Embryonic facial prominence (tissue), 1 donor: Measurements from ENCODE around the gene GATD1.

ENCODE experiments used
- DNase-seq: peaks from one replicate; pipeline ENCODE4 v3.0.0-alpha.2; 2016; ENCODE audit errors: extremely low spot score

The GATD1 gene

GRCh38 chr11:777288-778255 lies at the start of gene GATD1:
GATD1 (minus strand) TSS chr11:777487; CDS start chr11:777462, 25 bp downstream.
- peak; percentile 79 for DNase-seq

GRCh38 chr11:826836-827145 lies 49.5 kb upstream of the GATD1 start:
- DNase-seq: no peak

GRCh38 chr11:826227-826621 lies 48.9 kb upstream of the GATD1 start:
- no peak for DNase-seq

GRCh38 chr11:825366-826226 lies 48.3 kb upstream of the GATD1 start:
- DNase-seq: no peak

GRCh38 chr11:824942-825341 lies 47.7 kb upstream of the GATD1 start:
- DNase-seq: no peak

- no peak for DNase-seq
These were observed 47.1 kb upstream of the GATD1 start for GRCh38 chr11:824292-824880.

GRCh38 chr11:823441-824291 lies 46.4 kb upstream of the GATD1 start:
- DNase-seq: no peak

GRCh38 chr11:821512-822371 lies 44.5 kb upstream of the GATD1 start:
- DNase-seq: no peak

GRCh38 chr11:820655-821511 lies 43.6 kb upstream of the GATD1 start:
- DNase-seq: no peak

- DNase-seq: no peak
These were observed 42.8 kb upstream of the GATD1 start for GRCh38 chr11:819943-820649.

- DNase-seq: peak; percentile 72
These were observed 42.0 kb upstream of the GATD1 start for GRCh38 chr11:819129-819931.

GRCh38 chr11:818396-819128 lies 41.3 kb upstream of the GATD1 start, which contains the start of gene PNPLA2:
PNPLA2 (plus strand) TSS chr11:818914; CDS start chr11:819719, 805 bp downstream.
- no peak for DNase-seq

GRCh38 chr11:816433-816779 lies 39.1 kb upstream of the GATD1 start:
- no peak for DNase-seq

- DNase-seq: no peak
These were observed 38.6 kb upstream of the GATD1 start for GRCh38 chr11:815675-816432.

GRCh38 chr11:813456-814096 lies 36.3 kb upstream of the GATD1 start:
- DNase-seq: no peak

- no peak for DNase-seq
These were observed 35.8 kb upstream of the GATD1 start for GRCh38 chr11:813072-813455.
